ENCODE results near the gene DUS3L. TPM values are rescaled to one million over a fixed set of nuclear protein-coding genes. Genes with fewer than 3 reads are reported as not detected.

The DUS3L gene
- total RNA-seq, 1 experiment from 2014 or later = 67.0 TPM

DNA sequence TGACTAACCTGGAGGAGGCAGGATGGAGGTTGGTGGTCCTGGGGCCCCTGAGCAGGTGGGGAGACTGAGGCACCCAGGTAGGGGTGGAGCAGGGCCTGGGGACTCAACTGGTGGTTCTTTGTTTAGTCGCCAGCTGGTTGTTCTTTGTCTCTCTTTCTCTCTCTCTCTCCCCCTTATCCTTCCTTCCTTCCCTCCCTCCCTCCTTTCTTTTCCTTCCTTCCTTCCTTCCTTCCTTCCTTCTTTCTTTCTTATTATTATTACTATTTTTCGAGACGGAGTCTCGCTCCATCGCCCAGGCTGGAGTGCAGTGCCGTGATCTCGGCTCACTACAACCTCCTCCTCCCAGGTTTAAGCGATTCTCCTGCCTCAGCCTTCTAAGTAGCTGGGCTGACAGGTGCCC, 7.3 kb upstream of the DUS3L start:
- H2AK5ac ChIP-seq (ENCODE audit: insufficient read length, low read length) = no peak overlapping the region
- no peak overlapping the region for H3K4me2 ChIP-seq (ENCODE audit: insufficient read depth, insufficient read length, low read length)
- Mint-ChIP-seq H3K9me3 (peaks cover 0 to 4% of the 10 kb centered on the region in 2 experiments; a peak in 3 of 5 replicates), H3K4me1 (peaks cover 3 to 8% of the 10 kb centered on the region in 2 experiments), H3K36me3 (ENCODE audit: insufficient read depth in 1 of 3, low read depth in 3 of 3) (peaks cover 0 to 4% (median 0%) of the 10 kb centered on the region in 3 experiments; a peak in 2 of 7 replicates), H3K27me3 (ENCODE audit: low read depth) (peaks cover 34% of the 10 kb centered on the region), H3K4me3 (no peak overlapping the region), H3K27ac (no peak overlapping the region)
- H2BK120ac ChIP-seq (ENCODE audit: low read depth, low read length, poor library complexity, severe bottlenecking) = no peak overlapping the region
- H2AFZ ChIP-seq (ENCODE audit: low read length) = no peak overlapping the region
- H4K91ac ChIP-seq (ENCODE audit: insufficient read length, low read depth, low read length) = no peak overlapping the region
- no peaks in the 10 kb centered on the region for H3K23me2 ChIP-seq (ENCODE audit: insufficient read length, low read depth, low read length, poor library complexity, severe bottlenecking)
- no peaks in the 10 kb centered on the region for H4K20me1 ChIP-seq (ENCODE audit: control insufficient read depth, insufficient read depth, insufficient read length)
- H3K27ac ChIP-seq (ENCODE audit: insufficient read length, low read depth, low read length) = no peak overlapping the region
- H4K5ac ChIP-seq (ENCODE audit: insufficient read length, low read depth, low read length) = no peak overlapping the region
- H3K4ac ChIP-seq (ENCODE audit: low read depth, low read length) = no peak overlapping the region
- H3K14ac ChIP-seq (ENCODE audit: insufficient read depth, low read length) = no peak overlapping the region; the same call in 1 of the 2 replicates
- no peak overlapping the region for H4K8ac ChIP-seq (replicated peaks; ENCODE audit: insufficient read length, low read depth, low read length)
- no peaks in the 10 kb centered on the region for H3K27me3 ChIP-seq (ENCODE audit: insufficient read depth, low read length)
- H3K23ac ChIP-seq (ENCODE audit: insufficient read length, low read depth, low read length) = no peak overlapping the region
- H2BK5ac ChIP-seq (ENCODE audit: insufficient read length, low read length) = no peak overlapping the region
- no peak overlapping the region for H3K56ac ChIP-seq (ENCODE audit: insufficient read length, low read depth, low read length)
- no peak overlapping the region for H2BK20ac ChIP-seq (ENCODE audit: low read depth, low read length, poor library complexity, severe bottlenecking)
- H3K9me3 ChIP-seq (ENCODE audit: control insufficient read depth, low read depth, low read length) = no peaks in the 10 kb centered on the region
- H3T11ph ChIP-seq (ENCODE audit: low read length) = no peak overlapping the region
- no peak overlapping the region for H3K18ac ChIP-seq (ENCODE audit: insufficient read length, low read depth, low read length)
- no peak overlapping the region for H2BK12ac ChIP-seq (ENCODE audit: insufficient read length, low read depth, low read length)
- no peak overlapping the region for H2BK15ac ChIP-seq (ENCODE audit: low read depth, low read length)
- WGBS (ENCODE audit: extremely low coverage, insufficient read length, low lambda C conversion rate) = 100% methylated on average over 1 of the region's 8 CpGs
- TF ChIP-seq, protein P1, sequence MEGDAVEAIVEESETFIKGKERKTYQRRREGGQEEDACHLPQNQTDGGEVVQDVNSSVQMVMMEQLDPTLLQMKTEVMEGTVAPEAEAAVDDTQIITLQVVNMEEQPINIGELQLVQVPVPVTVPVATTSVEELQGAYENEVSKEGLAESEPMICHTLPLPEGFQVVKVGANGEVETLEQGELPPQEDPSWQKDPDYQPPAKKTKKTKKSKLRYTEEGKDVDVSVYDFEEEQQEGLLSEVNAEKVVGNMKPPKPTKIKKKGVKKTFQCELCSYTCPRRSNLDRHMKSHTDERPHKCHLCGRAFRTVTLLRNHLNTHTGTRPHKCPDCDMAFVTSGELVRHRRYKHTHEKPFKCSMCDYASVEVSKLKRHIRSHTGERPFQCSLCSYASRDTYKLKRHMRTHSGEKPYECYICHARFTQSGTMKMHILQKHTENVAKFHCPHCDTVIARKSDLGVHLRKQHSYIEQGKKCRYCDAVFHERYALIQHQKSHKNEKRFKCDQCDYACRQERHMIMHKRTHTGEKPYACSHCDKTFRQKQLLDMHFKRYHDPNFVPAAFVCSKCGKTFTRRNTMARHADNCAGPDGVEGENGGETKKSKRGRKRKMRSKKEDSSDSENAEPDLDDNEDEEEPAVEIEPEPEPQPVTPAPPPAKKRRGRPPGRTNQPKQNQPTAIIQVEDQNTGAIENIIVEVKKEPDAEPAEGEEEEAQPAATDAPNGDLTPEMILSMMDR (conservative IDR thresholded peaks at IDR 0.05) = no peak
- no peaks in the 10 kb centered on the region for H3K4me1 ChIP-seq (ENCODE audit: insufficient read depth, low read length)
- no peaks in the 10 kb centered on the region for H3K79me2 ChIP-seq (ENCODE audit: insufficient read depth, low read length)
- no peak for DNase-seq
- H3K79me1 ChIP-seq (ENCODE audit: insufficient read depth, low read depth, low read length, poor library complexity, severe bottlenecking) = no peaks in the 10 kb centered on the region
- H3K9ac ChIP-seq (ENCODE audit: extremely low read depth, insufficient read length, low read length) = no peak overlapping the region
